HEK293 (cell line): Measurements from ENCODE around the gene NAA20.

Source experiments
- CTCF ChIA-PET: fragments of 350-600 bp; formaldehyde crosslinking; extraction: SDS; loops from one replicate; lab custom pipeline; 2021; ENCODE audit warnings: antibody characterized with exemption; lab: Yijun Ruan, JAX
- POLR2A ChIA-PET: fragments of 300-600 bp; formaldehyde crosslinking; extraction: SDS; loops from one replicate; lab custom pipeline; 2020; ENCODE audit warnings: antibody characterized with exemption, inconsistent platforms; lab: Yijun Ruan, JAX
- H3K27ac ChIP-seq: fragments of 200-500 bp; sonication (Bioruptor generic); 2 replicates; pipeline ENCODE4 v1.5.1; 2014; ENCODE audit warnings: low read depth, low read length, control low read depth, inconsistent platforms; ENCODE audit errors: extremely low read depth
- H3K36me3 ChIP-seq, 2 experiments: fragments of 200-500 bp in 1 of 2; sonication (Bioruptor generic) in 1 of 2; 1 replicate in 1 of 2; 2 replicates in 1 of 2; pipeline ENCODE4 v1.5.1; 2014 to 2017; ENCODE audit warnings: inconsistent platforms in 2 of 2, low read length in 2 of 2; ENCODE audit not compliant: control insufficient read depth in 2 of 2, insufficient read depth in 1 of 2
- H3K4me1 ChIP-seq: fragments of 200-500 bp; sonication (Bioruptor generic); 2 replicates; pipeline ENCODE4 v1.5.1; 2014; ENCODE audit warnings: mild to moderate bottlenecking, low read length, inconsistent platforms; ENCODE audit not compliant: control insufficient read depth, insufficient read depth
- H3K4me3 ChIP-seq: 2 replicates; pipeline ENCODE4 v1.5.1; 2011; ENCODE audit warnings: low read depth, mild to moderate bottlenecking, control low read depth, low read length, moderate library complexity
- H3K9me3 ChIP-seq: fragments of 200-500 bp; sonication (Bioruptor generic); 2 replicates; pipeline ENCODE4 v1.5.1; 2014; ENCODE audit warnings: low read depth, low read length, inconsistent platforms; ENCODE audit not compliant: control insufficient read depth, insufficient read depth
- CTCF ChIP-seq: fragments of 450-650 bp; formaldehyde crosslinking; IDR thresholded peaks from 2 replicates; pipeline ENCODE4 v1.5.1; 2016; ENCODE audit warnings: missing biosample characterization, missing genetic modification characterization
- KLF7 ChIP-seq: fragments of 450-650 bp; formaldehyde crosslinking; IDR thresholded peaks from 2 replicates; pipeline ENCODE4 v1.5.1; 2016; ENCODE audit warnings: missing biosample characterization, missing genetic modification characterization, borderline replicate concordance
- OSR2 ChIP-seq: fragments of 450-650 bp; formaldehyde crosslinking; IDR thresholded peaks from 2 replicates; pipeline ENCODE4 v1.5.1; 2016; ENCODE audit warnings: missing biosample characterization, missing genetic modification characterization
- PRDM6 ChIP-seq: fragments of 450-650 bp; formaldehyde crosslinking; IDR thresholded peaks from 2 replicates; pipeline ENCODE4 v1.5.1; 2017; ENCODE audit warnings: missing biosample characterization, missing genetic modification characterization
- SETDB1 ChIP-seq: IDR thresholded peaks from one replicate; pipeline ENCODE4 v1.6.1; 2017; ENCODE audit warnings: mild to moderate bottlenecking, low read length, moderate library complexity, mixed read lengths; ENCODE audit not compliant: insufficient read length
- SP3 ChIP-seq: fragments of 450-650 bp; formaldehyde crosslinking; IDR thresholded peaks from 2 replicates; pipeline ENCODE4 v1.5.1; 2016; ENCODE audit warnings: missing biosample characterization, missing genetic modification characterization
- ZBTB10 ChIP-seq: fragments of 450-650 bp; formaldehyde crosslinking; IDR thresholded peaks from 2 replicates; pipeline ENCODE4 v1.5.1; 2016; ENCODE audit warnings: missing biosample characterization, missing genetic modification characterization
- ZNF416 ChIP-seq: fragments of 450-650 bp; formaldehyde crosslinking; IDR thresholded peaks from 2 replicates; pipeline ENCODE4 v1.5.1; 2016; ENCODE audit warnings: missing biosample characterization, missing genetic modification characterization
- ZNF654 ChIP-seq: fragments of 450-650 bp; formaldehyde crosslinking; IDR thresholded peaks from 2 replicates; pipeline ENCODE4 v1.5.1; 2016; ENCODE audit warnings: low read depth, missing biosample characterization, missing genetic modification characterization
- ZNF670 ChIP-seq: fragments of 450-650 bp; formaldehyde crosslinking; IDR thresholded peaks from 2 replicates; pipeline ENCODE4 v1.5.1; 2016; ENCODE audit warnings: missing biosample characterization, missing genetic modification characterization, low read depth
- TF ChIP-seq, protein P1 (sequence below): fragments of 450-650 bp; formaldehyde crosslinking; IDR thresholded peaks from 2 replicates; pipeline ENCODE4 v1.5.1; 2016; ENCODE audit warnings: missing biosample characterization, missing genetic modification characterization

Gene NAA20

DNA sequence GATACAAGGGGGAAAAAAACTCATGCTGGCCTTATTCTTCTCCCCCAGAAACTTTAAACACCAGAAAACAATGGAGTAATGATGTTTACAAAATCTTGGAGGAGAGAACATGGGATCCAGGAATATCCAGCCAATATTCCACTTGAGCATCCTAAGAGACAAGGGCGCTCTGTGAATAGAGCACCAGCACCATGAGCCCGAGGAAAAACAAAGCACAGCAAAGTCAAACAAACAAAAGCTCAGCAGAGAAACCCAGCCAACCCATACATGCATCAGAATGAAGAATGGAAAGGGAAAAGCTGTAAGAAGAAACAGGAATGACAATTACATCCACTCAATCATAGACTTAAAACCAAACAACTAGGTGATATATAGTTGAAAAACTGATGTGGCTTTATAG lies 4.6 kb upstream of the NAA20 start:
- CTCF ChIA-PET = interaction anchor here (1.2 kb wide), 1 partner anchor 10 kb away, joined by 3 read pairs; no protein-coding TSS in a partner anchor

DNA sequence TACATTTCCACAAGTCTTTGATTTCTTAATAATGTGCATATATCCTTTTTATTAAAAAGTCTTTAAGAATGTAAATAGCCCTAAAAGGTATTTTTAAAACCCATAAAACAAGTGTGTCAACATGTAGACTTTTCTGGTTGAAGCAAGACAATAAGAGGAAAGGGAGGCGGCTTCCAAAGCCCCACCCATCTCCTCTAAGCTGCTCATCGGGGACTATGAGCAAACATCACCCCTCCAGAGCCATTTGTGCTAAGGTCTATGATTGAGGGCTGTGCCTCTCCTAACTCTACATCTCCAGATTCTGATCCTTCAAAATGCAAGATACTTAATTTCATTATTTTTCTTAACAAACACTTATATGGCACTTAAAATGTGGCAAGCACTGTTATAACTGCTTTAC lies 2.5 kb upstream of the NAA20 start:
- CTCF ChIA-PET = interaction anchor here (0.7 to 2.3 kb wide), 3 partner anchors 20 to 418 kb away, joined by 3 to 11 read pairs (median 3); no protein-coding TSS in a partner anchor
- H3K27ac ChIP-seq = no peak overlapping the region
- H3K36me3 ChIP-seq = peaks cover 3 to 14% of the 10 kb centered on the region in 2 experiments; a peak in 2 of 3 replicates
- POLR2A ChIA-PET = no interaction called here
- H3K4me3 ChIP-seq = no peak overlapping the region
- peaks cover 7% of the 10 kb centered on the region; the same call in 1 of the 2 replicates for H3K4me1 ChIP-seq
- TF ChIP-seq, protein P1, sequence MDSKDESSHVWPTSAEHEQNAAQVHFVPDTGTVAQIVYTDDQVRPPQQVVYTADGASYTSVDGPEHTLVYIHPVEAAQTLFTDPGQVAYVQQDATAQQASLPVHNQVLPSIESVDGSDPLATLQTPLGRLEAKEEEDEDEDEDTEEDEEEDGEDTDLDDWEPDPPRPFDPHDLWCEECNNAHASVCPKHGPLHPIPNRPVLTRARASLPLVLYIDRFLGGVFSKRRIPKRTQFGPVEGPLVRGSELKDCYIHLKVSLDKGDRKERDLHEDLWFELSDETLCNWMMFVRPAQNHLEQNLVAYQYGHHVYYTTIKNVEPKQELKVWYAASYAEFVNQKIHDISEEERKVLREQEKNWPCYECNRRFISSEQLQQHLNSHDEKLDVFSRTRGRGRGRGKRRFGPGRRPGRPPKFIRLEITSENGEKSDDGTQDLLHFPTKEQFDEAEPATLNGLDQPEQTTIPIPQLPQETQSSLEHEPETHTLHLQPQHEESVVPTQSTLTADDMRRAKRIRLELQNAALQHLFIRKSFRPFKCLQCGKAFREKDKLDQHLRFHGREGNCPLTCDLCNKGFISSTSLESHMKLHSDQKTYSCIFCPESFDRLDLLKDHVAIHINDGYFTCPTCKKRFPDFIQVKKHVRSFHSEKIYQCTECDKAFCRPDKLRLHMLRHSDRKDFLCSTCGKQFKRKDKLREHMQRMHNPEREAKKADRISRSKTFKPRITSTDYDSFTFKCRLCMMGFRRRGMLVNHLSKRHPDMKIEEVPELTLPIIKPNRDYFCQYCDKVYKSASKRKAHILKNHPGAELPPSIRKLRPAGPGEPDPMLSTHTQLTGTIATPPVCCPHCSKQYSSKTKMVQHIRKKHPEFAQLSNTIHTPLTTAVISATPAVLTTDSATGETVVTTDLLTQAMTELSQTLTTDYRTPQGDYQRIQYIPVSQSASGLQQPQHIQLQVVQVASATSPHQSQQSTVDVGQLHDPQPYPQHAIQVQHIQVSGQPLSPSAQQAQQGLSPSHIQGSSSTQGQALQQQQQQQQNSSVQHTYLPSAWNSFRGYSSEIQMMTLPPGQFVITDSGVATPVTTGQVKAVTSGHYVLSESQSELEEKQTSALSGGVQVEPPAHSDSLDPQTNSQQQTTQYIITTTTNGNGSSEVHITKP (tag by site-specific recombination) = 0 out of 2 replicates have a peak, but pooled peaks have one; percentile 24
- TF ChIP-seq PRDM6 (peak; percentile 43; the same call in 1 of the 2 replicates), OSR2 (tag by site-specific recombination) (no peak), SP3 (tag by site-specific recombination) (0 out of 2 replicates have a peak, but pooled peaks have one; percentile 20)
- no peaks in the 10 kb centered on the region for H3K9me3 ChIP-seq

More for the DNA sequence above, 4.6 kb upstream of the NAA20 start:
- POLR2A ChIA-PET = interaction anchor here (0.7 kb wide), 1 partner anchor 230 kb away, joined by 3 read pairs; no protein-coding TSS in a partner anchor
- TF ChIP-seq ZBTB10 (tag by site-specific recombination) (no peak), ZNF416 (tag by site-specific recombination) (no peak), SETDB1 (no peak)
- peaks cover 2% of the 10 kb centered on the region; the same call in 1 of the 2 replicates for H3K4me1 ChIP-seq
- H3K4me3 ChIP-seq = no peak overlapping the region
- no peak overlapping the region for H3K27ac ChIP-seq
- no peaks in the 10 kb centered on the region for H3K36me3 ChIP-seq
- no peaks in the 10 kb centered on the region for H3K9me3 ChIP-seq

DNA sequence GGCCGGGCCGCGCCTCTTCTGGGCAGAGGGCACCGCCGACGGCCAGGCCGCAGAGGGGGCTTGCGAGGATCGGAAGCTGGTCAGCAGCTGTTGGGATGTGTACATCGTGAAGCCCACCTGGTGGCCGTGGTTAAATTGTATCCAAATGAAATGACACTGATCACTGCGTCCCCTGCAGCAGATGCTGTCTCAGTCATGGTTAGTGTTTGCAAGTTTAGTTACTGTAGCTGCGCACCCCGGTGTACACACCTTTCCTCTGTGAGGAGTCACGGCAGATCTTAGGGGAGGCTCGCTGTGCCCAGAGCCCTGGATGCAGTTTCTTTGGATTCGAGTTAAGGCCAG lies 653 bp downstream of the NAA20 start:
- ChIA-PET CTCF (interaction anchor here (1.0 to 1.7 kb wide), 5 partner anchors 8 to 205 kb away, joined by 3 to 6 read pairs (median 3); no protein-coding TSS in a partner anchor), POLR2A (interaction anchor here (1.1 to 1.8 kb wide), 2 partner anchors 35 to 268 kb away, joined by 3 to 9 read pairs; partner anchors contain the start of genes CFAP61 and CRNKL1)
- peaks cover 4% of the 10 kb centered on the region; the same call in 1 of the 2 replicates for H3K4me1 ChIP-seq
- no peaks in the 10 kb centered on the region for H3K9me3 ChIP-seq
- H3K36me3 ChIP-seq = peaks cover 6 to 28% of the 10 kb centered on the region in 2 experiments; a peak in 2 of 3 replicates
- peak overlapping the region; percentile 58; the same call in 1 of the 2 replicates for H3K27ac ChIP-seq
- peak overlapping the region; percentile 91 for H3K4me3 ChIP-seq
- no peak for TF ChIP-seq KLF7 (tag by site-specific recombination)
- TF ChIP-seq ZNF670 (tag by site-specific recombination) = no peak
- TF ChIP-seq CTCF = peak; percentile 63
- TF ChIP-seq ZNF654 (tag by site-specific recombination) = no peak
